ENCODE data around the gene GATAD2B.
"Not testable (repeated sequence)": the region's sequence is repeated elsewhere in the genome, so short reads cannot be mapped to it uniquely, and the experiment has no call there.

Gene GATAD2B

DNA sequence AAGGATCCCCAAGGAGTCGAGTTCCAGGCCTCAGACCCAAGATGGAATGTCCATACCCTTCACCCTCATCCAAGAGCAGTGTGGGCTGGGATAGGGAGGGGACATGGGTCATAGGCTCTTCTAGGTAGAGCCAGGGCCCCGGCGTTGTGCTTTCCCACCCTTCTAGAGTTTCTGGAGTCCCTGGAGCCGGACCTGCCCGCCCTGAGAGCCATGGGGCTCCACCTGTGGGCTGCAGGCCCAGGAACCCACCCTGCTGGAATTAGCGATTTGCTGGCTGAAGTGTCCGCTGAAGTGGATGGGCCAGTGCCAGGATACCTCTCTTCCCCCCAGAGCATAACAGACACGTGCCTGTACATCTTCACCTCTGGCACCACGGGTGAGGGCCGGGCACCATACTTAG is 146.4 kb downstream of the GATAD2B start:
- DNase-seq = no peak

DNA sequence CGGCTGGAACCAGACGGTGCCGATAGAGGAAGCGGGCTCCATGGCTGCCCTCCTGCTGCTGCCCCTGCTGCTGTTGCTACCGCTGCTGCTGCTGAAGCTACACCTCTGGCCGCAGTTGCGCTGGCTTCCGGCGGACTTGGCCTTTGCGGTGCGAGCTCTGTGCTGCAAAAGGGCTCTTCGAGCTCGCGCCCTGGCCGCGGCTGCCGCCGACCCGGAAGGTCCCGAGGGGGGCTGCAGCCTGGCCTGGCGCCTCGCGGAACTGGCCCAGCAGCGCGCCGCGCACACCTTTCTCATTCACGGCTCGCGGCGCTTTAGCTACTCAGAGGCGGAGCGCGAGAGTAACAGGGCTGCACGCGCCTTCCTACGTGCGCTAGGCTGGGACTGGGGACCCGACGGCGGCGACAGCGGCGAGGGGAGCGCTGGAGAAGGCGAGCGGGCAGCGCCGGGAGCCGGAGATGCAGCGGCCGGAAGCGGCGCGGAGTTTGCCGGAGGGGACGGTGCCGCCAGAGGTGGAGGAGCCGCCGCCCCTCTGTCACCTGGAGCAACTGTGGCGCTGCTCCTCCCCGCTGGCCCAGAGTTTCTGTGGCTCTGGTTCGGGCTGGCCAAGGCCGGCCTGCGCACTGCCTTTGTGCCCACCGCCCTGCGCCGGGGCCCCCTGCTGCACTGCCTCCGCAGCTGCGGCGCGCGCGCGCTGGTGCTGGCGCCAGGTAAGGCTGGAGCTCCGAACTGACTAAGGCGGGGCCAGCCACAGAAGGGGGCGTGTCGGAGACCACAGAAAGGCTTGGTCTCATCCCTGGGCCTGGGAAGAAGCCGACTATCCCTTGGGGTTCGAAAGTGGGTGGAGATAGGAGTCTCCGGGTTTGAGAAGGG is 147.1 kb downstream of the GATAD2B start:
- peak; percentile 49 for DNase-seq

DNA sequence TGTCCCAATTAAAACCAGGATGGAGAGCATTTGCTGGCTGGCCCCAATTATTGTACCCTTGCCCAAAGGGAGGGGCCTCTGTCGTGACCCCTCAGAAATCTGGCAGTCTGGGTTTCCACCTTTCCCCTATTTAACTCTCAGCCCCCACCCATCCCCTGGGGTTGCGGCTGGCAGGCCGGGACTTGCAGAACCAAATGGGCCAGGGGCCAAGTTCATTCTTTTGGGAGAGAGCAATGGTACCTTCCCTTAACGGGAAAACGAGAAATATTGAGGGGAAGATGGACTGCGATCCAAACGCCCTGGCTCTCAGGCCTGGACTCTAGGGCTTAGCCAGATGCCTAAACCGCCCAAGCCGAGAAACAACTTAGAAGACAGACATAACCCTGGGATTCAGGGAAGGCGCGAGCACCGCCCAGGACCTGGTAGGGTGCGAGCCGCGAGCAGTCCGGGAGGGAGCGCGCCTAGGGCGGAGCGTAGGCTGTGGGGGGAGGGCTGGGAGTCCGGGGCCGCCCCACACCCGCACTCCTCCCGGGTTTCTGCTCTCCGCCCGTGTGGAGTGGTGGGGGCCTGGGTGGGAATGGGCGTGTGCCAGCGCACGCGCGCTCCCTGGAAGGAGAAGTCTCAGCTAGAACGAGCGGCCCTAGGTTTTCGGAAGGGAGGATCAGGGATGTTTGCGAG is 147.9 kb downstream of the GATAD2B start, which contains the start of gene SLC27A3:
Gene SLC27A3, plus strand, starts transcription at position 628 of the 678 bp plus-strand sequence. CDS start 91 bp downstream, outside the sequence.
- no peak for DNase-seq

DNA sequence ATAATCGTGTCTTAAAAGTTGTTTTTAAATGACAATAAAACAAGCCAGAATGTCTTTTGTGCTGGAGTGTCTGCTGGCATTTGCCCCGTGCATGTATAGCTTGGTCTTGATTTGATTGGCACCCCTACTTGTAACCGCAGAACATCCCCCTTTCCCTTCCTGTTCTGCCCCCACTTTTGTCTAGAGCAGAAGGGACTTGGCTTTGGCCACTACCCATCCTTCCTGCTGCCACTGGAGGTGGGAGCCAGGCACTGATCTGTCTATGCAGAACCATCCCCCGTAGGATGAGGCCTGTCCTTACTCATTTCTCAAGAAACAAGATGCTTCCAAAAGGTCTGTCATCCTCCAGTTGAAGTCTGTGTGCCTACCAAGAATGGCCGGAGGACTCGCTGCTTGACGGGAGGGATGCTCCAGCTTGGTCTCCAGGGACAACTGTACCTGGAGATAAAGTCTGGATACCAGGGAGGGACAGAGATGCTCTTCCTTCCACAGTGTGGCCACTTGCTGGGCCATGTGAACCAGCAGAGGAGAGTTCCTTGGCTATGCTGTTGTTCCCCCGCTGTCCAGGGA is 148.7 kb downstream of the GATAD2B start:
- no peak for DNase-seq

DNA sequence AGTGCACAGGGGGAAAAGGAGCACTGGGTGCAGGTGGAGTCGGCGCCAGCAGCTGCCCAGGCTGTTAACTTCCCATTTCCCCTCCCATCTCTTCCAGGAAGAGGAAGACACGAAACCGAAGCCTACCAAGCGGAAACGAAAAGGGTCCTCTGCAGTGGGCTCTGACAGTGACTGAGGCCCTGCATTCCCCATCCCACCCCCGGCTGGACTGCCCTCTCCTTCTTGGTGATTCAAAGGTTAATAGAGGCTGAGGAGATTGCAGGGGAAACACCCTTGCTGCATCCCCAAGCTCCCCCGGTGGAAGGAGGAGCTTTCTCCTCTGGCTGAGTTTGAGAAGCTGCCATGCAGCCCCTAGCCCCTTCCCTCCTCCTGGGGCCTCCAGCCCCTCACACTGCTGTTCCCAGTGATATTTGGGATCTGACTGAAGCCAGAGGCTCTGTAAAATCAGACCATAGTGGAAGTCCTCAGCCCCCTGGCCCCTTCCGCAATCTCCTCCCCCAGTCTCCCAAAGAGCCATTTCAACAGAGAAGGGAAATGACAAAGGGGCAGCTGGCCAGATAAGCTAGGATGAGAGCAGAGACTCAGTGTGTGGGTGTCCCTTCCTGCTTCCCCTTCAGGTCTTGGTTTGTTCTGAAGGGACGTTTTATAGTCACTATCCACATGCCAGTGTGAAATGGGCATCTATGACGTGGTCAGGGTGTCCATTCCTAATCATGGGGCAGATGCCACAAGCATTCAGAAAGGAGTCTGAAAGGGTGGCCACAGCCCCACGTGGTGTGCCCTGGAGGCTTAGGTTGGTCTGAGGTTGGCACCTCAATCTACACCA is 149.5 kb downstream of the GATAD2B start:
- DNase-seq = no peak

DNA sequence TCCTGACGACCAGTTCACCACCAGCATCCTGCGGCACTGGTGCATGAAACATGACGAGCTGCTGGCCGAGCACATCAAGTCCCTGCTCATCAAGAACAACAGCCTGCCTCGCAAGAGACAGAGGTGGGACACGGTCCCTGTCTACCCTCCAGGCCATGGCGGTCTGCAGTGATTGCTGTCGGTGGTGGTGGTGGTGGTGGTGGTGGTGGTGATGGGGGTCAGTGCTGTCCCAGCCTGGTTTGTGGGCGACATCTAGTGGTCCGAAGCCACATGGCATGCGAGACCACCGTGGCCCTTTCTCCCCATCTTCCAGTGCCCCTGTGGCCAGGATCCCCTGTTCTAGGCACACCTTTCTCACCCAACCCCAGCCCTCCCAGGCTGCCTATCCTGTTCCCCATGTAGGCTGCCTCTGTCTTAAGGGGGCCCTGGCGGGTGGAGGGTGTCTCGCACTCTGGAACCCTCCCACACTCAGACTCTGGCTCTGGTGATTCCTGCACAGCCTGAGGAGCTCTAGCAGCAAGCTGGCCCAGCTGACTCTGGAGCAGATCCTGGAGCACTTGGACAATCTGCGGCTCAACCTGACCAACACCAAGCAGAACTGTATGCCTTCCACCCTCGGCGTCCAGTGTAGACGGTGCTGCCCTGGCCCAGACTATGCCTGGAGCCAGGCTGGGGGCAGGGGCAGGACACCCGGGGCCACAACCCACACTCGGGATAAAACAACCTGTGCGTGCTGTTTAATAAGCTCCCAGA is 150.8 kb downstream of the GATAD2B start:
- DNase-seq = no peak

DNA sequence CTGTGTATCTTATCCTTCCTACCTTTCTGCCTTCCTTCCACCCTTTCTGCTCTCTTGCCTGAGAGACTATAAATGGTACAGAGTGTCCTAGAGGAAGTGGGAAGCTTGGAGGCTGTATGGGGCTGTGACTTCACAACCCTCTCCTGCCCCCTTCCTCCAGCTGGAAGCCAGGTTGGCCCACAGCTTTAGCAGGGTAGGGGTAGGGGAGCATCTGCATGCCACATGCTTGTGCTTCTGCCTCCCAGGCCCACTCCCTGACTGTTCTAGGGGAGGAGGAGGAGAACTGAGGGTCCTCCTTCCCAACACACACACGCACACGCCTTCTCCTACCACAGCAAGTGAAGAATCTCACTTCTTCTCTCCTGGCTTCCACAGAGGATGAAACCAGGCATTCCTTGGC is 151.5 kb downstream of the GATAD2B start:
- no peak for DNase-seq

DNA sequence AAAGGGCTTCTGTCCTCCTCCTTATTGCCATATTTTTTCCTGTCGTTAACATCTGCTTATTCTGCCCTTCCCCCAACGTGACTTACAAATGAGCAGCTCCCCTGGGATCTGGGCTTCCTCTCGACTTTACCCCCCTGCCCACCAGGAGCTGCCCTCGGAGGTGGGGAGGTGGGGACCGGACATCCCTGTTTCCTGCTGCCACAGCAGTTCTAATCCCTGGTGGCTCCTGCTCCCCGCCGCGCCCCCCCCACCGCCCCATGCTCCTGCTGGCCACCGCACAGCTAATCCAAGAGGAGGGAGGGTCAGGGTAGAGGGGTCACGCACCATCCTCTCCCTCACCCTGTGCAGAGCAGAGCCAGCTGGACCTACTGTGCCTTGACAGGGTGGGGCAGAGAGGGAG is 152.0 kb downstream of the GATAD2B start:
- DNase-seq = no peak

DNA sequence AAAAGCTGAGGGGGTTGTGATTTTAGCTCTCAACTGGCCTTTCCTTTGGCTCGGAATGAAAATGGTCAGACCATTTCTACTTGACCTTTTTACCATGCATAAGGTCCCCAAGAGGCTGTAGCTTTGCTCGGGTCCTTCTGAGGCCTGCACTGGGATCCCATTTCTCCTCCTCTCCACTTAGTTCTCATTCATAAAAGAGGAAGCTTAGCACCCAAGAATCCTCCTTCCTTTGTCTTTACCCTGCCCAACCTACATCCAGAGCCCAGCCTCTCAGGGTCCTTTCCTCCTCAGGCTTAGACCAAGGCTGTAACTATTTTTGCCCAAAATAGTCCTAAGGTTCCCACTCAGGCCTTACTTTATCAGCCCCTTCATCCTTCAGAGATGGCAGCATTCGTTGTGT is 153.6 kb downstream of the GATAD2B start:
- DNase-seq = no peak

DNA sequence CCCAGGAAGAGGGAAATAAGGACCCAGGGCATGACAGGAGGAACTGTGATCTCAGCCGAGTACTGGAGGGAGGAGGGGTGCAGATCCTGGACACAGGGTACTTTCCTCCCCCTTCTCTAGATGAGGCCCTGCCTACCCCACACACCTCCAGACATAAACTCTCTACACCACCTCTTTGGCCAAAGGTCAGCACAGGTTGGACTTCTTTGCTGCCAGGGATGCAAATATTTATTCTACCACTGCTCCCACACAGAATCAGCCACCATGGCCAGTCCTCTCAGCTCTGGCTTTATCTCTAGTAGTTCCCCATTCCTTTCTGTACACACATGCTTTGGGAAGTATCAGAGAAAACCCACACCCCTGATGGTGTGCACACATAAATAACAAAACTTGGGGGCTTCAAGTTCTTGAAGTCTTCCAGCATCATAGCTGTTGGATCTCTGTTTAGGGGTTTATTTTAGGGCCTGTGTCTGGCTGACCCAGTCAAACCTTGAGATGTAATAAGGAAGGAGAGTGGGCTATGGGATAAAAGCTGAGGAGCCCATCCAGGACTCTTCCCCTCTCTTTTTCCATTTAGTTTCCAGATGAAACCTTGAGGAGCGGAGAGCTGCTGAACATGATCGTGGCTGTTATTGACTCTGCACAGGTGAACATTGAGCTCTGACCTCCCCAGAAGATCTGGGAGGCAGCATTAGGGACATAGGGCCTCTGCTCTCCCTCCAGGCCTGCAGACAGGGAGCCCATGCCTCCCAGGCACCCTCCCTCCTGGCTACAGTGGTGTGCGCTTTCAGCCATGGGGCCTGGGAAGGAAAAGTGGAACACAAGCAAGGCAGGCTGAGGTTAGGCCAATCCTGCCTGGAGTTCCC is 154.2 kb downstream of the GATAD2B start:
- DNase-seq = no peak

DNA sequence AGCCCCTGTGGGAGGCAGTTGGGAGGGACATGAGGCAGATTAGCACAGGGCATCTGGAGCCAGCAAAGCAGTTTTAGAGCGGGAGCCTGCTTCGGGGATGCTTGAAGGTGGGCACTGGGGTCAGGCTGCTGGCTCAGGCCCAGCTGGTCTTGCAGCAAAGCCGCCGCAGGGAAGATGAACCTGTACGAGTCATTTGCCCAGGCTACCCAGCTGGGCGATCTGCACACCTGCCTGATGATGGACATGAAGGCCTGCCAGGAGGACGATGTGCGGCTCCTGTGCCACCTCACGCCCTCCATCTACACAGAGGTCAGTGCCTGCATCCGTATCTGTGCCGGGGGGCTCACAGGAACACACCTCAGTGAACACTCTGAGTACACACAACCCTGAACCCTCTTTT is 155.3 kb downstream of the GATAD2B start:
- DNase-seq = no peak

DNA sequence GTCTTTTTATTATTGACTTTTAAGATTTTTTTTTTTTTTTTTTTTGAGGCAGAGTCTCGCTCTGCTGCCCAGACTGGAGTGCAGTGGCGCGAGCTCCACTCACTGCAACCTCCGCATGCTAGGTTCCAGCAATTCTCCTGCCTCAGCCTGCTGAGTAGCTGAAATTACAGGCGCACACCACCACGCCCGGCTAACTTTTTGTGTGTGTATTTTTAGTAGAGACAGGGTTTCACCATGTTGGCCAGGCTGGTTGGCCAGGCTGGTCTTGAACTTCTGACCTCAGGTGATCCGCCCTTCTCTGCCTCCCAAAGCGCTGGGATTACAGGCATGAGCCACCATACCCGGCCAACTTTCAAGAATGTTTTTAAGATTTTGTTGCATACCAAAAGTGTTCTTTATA is 156.1 kb downstream of the GATAD2B start:
- DNase-seq = not testable (repeated sequence)

DNA sequence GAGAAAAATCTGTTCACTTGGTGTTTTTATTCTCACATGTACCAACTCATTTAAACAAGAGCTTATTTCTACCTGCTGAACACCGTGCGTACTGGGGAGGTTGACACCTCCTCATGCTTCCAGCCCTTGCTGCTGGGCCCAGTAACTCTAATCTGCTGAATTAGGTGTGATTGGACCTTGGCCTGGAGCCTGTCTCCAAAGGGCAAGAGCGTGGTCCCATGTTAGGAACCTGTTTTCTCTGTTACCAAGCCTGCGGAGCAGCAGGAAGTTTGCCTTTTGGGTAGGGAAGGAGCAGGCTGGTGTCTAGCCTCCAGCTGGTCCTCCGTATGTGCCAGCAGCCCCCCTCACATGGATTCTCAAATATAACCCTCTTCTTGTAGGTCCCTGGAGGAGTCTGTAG is 158.5 kb downstream of the GATAD2B start:
- DNase-seq = no peak

DNA sequence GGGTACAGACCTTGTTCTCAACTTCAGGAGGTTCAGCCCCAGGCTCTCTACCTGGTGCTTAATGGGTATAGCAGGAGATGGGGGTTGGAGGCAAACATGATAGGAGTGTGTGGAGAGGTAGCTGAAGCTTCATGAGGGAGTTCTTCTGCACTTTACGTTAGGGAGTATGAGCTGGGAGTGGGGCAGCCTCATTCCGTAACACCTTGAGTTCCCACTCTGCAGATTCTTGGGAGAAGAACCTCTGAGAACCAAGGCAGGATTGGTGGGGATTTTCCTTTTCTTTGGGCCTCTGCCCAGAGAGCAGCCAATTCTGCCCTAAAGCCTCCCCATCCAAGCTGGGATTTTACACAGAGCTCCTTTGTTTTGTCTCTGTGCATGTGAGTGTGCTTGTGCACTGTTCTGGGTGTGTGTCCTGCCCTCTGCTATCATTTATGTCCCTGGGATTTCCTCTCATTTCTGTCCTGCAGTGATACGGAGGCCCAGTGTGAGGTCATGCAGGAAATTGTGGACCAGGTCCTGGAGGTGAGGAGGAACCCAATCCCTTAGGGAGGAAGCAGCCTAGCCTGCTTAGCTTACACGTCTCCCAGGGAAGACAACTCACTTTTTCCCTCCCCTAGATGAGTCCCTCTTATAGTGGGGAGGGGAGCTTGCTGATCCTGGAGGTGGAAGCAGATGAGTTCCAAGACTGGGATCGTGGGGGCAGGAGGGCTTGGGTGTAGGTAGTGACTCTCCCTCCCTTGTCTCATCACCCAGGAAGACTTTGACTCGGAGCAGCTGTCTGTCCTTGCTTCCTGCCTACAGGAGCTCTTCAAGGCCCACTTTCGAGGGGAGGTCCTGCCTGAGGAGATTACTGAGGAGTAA is 159.2 kb downstream of the GATAD2B start:
- no peak for DNase-seq

DNA sequence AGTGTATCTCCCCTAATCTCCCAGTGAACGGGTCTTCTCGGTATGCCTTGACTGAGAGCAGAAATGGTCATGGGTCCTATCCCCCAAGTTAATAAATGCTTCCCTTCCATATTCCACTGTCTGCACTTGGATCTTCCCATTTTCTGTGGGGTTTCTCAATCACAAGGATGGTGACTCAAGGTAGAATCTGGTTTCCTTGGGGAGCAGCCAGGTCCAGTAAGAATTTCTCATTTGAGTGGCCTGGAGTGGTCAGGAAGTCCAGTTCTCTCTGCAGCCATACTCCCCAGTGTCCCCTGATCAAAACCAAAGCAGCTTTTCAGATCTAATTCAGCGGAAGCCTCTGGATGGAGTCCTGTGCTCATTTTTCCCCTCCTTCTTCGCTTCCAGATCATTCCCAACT is 162.3 kb downstream of the GATAD2B start:
- no peak for DNase-seq
